Pancreas (tissue), 10 donors: ENCODE measurements around the gene STK4. TPM values are rescaled to one million over a fixed set of nuclear protein-coding genes. Genes with fewer than 3 reads are reported as not detected.
A peak's percentile ranks its signal among the peaks of the same experiment; 100 is the strongest.

Experiments used
- ATAC-seq, 4 donors: fragments of 200-7000 bp; cut with Tn5 transposase; one replicate each; pipeline versions ENCODE4 v1.8.0 to v1.9.1; 2020; ENCODE audit warnings: mild to moderate bottlenecking in 4 of 4, moderate library complexity in 4 of 4
- DNase-seq, 6 donors: peaks; one replicate each; pipeline ENCODE4 v3.0.0-alpha.2; 2020
- FAIRE-seq: peaks from 2 replicates; lab custom pipeline; 2012; peaks lifted over from hg19 to GRCh38; lab: Jason Lieb, UNC
- H3K27ac ChIP-seq, 4 donors: fragments of 200-600 bp; sonication (generic); 1 replicate in 3 of 4; 2 replicates in 1 of 4; pipeline versions ENCODE4 v1.5.0 to v1.8.0; 2020
- H3K27me3 ChIP-seq, 4 donors: fragments of 200-600 bp; one replicate each; pipeline ENCODE4 v1.8.0; 2021
- H3K36me3 ChIP-seq, 3 donors: fragments of 200-600 bp; sonication (generic) in 1 of 3; one replicate each; pipeline versions ENCODE4 v1.5.0 to v1.8.0; 2020 to 2021
- H3K4me1 ChIP-seq, 3 donors: fragments of 200-600 bp; one replicate each; pipeline ENCODE4 v1.8.0; 2021
- H3K4me3 ChIP-seq, 4 donors: fragments of 200-600 bp; sonication (generic) in 2 of 4; one replicate each; pipeline versions ENCODE4 v1.5.0 to v1.8.0; 2020 to 2021
- H3K9me3 ChIP-seq, 4 donors: fragments of 200-600 bp; one replicate each; pipeline ENCODE4 v1.8.0; 2021
- CTCF ChIP-seq, 4 donors: fragments of 200-600 bp; sonication (generic) in 3 of 4; IDR thresholded peaks; one replicate each; pipeline versions ENCODE4 v1.5.0 to v1.8.0; 2021; ENCODE audit warnings: antibody characterized with exemption in 4 of 4
- WGBS, 2 donors: extraction: QIAGEN DNeasy Blood & Tissue Kit; methylation state at CpG; one replicate each; pipeline ENCODE4 v1.1.7; 2013; 5-methylcytosine and 5-hydroxymethylcytosine counted together
- intact Hi-C, 3 donors: fragments of 100-400 bp; cut with DNase I; formaldehyde crosslinking; loops; one replicate each; pipeline versions ENCODE4 v1.11.1 to v1.14.2; 2022
- polyA plus RNA-seq, 2 donors: library from polyadenylated mRNA; stranded (reverse); fragments of 200-250 nt; gene quantifications; one replicate each; pipeline ENCODE4 v1.2.3, GENCODE V29; 2013
- total RNA-seq, 6 donors: library from RNA; stranded (reverse); fragmentation: NEBNext Ultra II Directional in 4 of 6; extraction: Animal tissue kit (Norgen Biotek cat#: 25700) in 4 of 6; gene quantifications; one replicate each; pipeline versions ENCODE4 v1.2.1 to v1.2.4, GENCODE V29; 2021 to 2023
- donor health status: healthy with polysubstance abuse.
- donor health status: DM: no; HTN: no; CAD: no; lungs with moderate emphysema.
- donor health status: DM: no; HTN: no; CAD: no.
- donor health status: control.
- donor health status: control.
- donor health status: Bipolar disorder and iron deficiency.
- donor health status: DM: yes; HTN: yes; CAD: no.
- donor health status: DM: no; HTN: no; CAD: no.
- donor health status: DM: no; HTN: no; CAD: no.
- donor health status: DM: yes; HTN: yes; CAD: no.

STK4 gene
- total and polyA plus RNA-seq, 8 donors = 3.7 to 18.9 (median 8.8) TPM

- ATAC-seq = no peak
- intact Hi-C loops = no loop called here
These were observed 8.0 kb upstream of the STK4 start for GRCh38 chr20:44958276-44958675.

DNA sequence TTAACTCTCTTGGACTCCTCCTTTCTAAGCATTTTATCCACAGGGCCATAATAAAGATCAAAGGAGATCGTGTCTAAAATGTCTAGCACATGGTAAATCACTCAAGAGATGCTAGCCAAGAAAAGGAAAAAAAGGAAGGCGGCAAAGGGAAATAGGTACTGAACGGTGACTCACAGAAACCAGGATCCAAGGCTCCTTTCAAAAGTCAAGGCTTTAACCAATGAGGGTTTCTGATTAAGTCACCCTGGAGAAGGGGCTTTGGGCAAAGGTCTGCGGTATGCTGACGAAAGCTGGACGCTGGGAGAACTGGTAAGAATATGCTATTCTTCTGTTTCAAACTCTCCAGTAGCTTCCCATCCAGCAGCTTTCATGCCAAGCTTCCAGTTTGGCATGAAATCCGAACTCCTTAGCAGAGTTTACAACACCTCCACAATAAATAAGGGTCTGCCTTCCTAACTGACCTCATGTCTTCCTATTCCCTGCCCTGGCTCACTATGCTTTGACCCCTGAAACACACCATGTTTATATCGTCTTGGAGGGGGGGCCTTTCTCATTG is 7.2 kb upstream of the STK4 start:
- Histone ChIP-seq H3K4me3 (peak overlapping the region in 3 of 4 donors; percentile 62 to 90 (median 87)), H3K27me3 (no peaks in the 10 kb centered on the region), H3K9me3 (no peaks in the 10 kb centered on the region), H3K4me1 (peaks cover 0 to 13% (median 7%) of the 10 kb centered on the region in 3 donors), H3K27ac (no peak overlapping the region), H3K36me3 (peaks cover 0 to 21% (median 6%) of the 10 kb centered on the region in 3 donors)
- FAIRE-seq (no peak), ATAC-seq (no peak), DNase-seq (no peak)
- WGBS, 2 donors = 36 to 45% methylated on average over 8 of the region's 8 CpGs
- intact Hi-C loops = no loop called here
- no peak for TF ChIP-seq CTCF (IDR thresholded peaks at IDR 0.05)

More at GRCh38 chr20:44958276-44958675, 8.0 kb upstream of the STK4 start:
- TF ChIP-seq CTCF (IDR thresholded peaks at IDR 0.05) = no peak
- Histone ChIP-seq H3K4me1 (peaks cover 0 to 13% (median 7%) of the 10 kb centered on the region in 3 donors), H3K36me3 (peaks cover 0 to 23% (median 6%) of the 10 kb centered on the region in 3 donors), H3K4me3 (peak overlapping the region in 1 of 4 donors; percentile 62), H3K27me3 (no peaks in the 10 kb centered on the region), H3K9me3 (no peaks in the 10 kb centered on the region), H3K27ac (no peak overlapping the region)
- FAIRE-seq = no peak
- DNase-seq = no peak
- WGBS, 2 donors = 92 to 93% methylated on average over 8 of the region's 8 CpGs

GRCh38 chr20:44959638-44960102 is 6.6 kb upstream of the STK4 start:
- no peak for FAIRE-seq

GRCh38 chr20:44960103-44960852 is 6.0 kb upstream of the STK4 start, which contains the start of gene TOMM34:
TOMM34 (minus strand) TSS chr20:44960397; CDS start chr20:44960333, 64 bp downstream.
- DNase-seq (peak; percentile 92 to 99 (median 95)), FAIRE-seq (no peak), ATAC-seq (peak; percentile 98 to 99 (median 99))
- Histone ChIP-seq H3K27me3 (no peaks in the 10 kb centered on the region), H3K27ac (peak within 1 kb of the TSS in 3 of 4 donors; percentile 51 to 52 (median 51)), H3K9me3 (no peaks in the 10 kb centered on the region), H3K4me3 (peak within 1 kb of the TSS; percentile 62 to 90 (median 81)), H3K4me1 (peaks cover 0 to 13% (median 7%) of the 10 kb centered on the region in 3 donors), H3K36me3 (peaks cover 0 to 9% (median 6%) of the 10 kb centered on the region in 3 donors)
- 0% methylated on average over 58 to 60 of the region's 60 CpGs for WGBS, 2 donors
- no peak for TF ChIP-seq CTCF (IDR thresholded peaks at IDR 0.05)
- intact Hi-C loops = no loop called here

More at GRCh38 chr20:44959638-44960102, 6.6 kb upstream of the STK4 start:
- H3K9me3 ChIP-seq = no peaks in the 10 kb centered on the region
- DNase-seq (no peak), ATAC-seq (peak in 3 of 4 donors; percentile 29 to 39 (median 38))
- intact Hi-C loops = no loop called here
- peaks cover 0 to 15% (median 6%) of the 10 kb centered on the region in 3 donors for H3K36me3 ChIP-seq
- TF ChIP-seq CTCF (IDR thresholded peaks at IDR 0.05) = no peak
- H3K27me3 ChIP-seq = no peaks in the 10 kb centered on the region
- H3K4me1 ChIP-seq = peaks cover 0 to 13% (median 7%) of the 10 kb centered on the region in 3 donors
- H3K27ac ChIP-seq = peak overlapping the region in 3 of 4 donors; percentile 51 to 52 (median 51)
- 3 to 4% methylated on average over 13 of the region's 13 CpGs for whole genome bisulfite sequencing, 2 donors
- peak overlapping the region; percentile 62 to 90 (median 81) for H3K4me3 ChIP-seq
